Stimulated activated CD8-positive, alpha-beta memory T cell treated with anti-CD3 and anti-CD28 coated beads, Interleukin-15, amount 100 ng/mL, for 4 hours (primary cell): ENCODE measurements around the gene SNTG2.

Experiments
- DNase-seq, 2 donors: peaks; one replicate each; pipeline ENCODE4 v3.0.0-alpha.2; 2020; ENCODE audit warnings: low read depth in 2 of 2

The SNTG2 gene

GRCh38 chr2:953975-954686 lies 3.5 kb downstream of the SNTG2 start:
- no peak for DNase-seq

GRCh38 chr2:954687-955000 lies 4.0 kb downstream of the SNTG2 start:
- no peak for DNase-seq

GRCh38 chr2:955829-956731 lies 5.4 kb downstream of the SNTG2 start:
- no peak for DNase-seq

- no peak for DNase-seq
Measured at GRCh38 chr2:959457-959856, 8.8 kb downstream of the SNTG2 start.

GRCh38 chr2:960061-960736 lies 9.6 kb downstream of the SNTG2 start:
- no peak for DNase-seq

- DNase-seq, result no peak
Measured at GRCh38 chr2:961786-962185, 11.1 kb downstream of the SNTG2 start.

- DNase-seq, result no peak
Measured at GRCh38 chr2:963876-964275, 13.2 kb downstream of the SNTG2 start.

- DNase-seq, result no peak
Measured at GRCh38 chr2:964562-964961, 13.9 kb downstream of the SNTG2 start.

GRCh38 chr2:965640-966147 lies 15.0 kb downstream of the SNTG2 start:
- DNase-seq, result no peak

GRCh38 chr2:973129-973528 lies 22.5 kb downstream of the SNTG2 start:
- no peak for DNase-seq

- DNase-seq, result no peak
Measured at GRCh38 chr2:974054-974453, 23.4 kb downstream of the SNTG2 start.

GRCh38 chr2:974502-974901 lies 23.9 kb downstream of the SNTG2 start:
- DNase-seq, result no peak

GRCh38 chr2:975095-975494 lies 24.4 kb downstream of the SNTG2 start:
- no peak for DNase-seq

GRCh38 chr2:979069-979928 lies 28.6 kb downstream of the SNTG2 start:
- no peak for DNase-seq

GRCh38 chr2:980176-980575 lies 29.5 kb downstream of the SNTG2 start:
- no peak for DNase-seq

GRCh38 chr2:981258-981657 lies 30.6 kb downstream of the SNTG2 start:
- DNase-seq, result no peak

- DNase-seq, result no peak
Measured at GRCh38 chr2:981759-982158, 31.1 kb downstream of the SNTG2 start.

- DNase-seq, result no peak
Measured at GRCh38 chr2:985317-985898, 34.8 kb downstream of the SNTG2 start.

- DNase-seq, result no peak
Measured at GRCh38 chr2:987789-988188, 37.1 kb downstream of the SNTG2 start.

- no peak for DNase-seq
Measured at GRCh38 chr2:989781-990467, 39.3 kb downstream of the SNTG2 start.

- no peak for DNase-seq
Measured at GRCh38 chr2:990970-991369, 40.3 kb downstream of the SNTG2 start.
